Stimulated activated naive CD8-positive, alpha-beta T cell treated with anti-CD3 and anti-CD28 coated beads, Interleukin-15, Interleukin-2, amounts not matched to agents 100 U/mL and 50 U/mL, for 24 hours (primary cell): ENCODE data around the gene BGN.
A peak's percentile ranks its signal among the peaks of the same experiment; 100 is the strongest.

Experiments
- ATAC-seq: fragments of 150-1000 bp; cut with Tn5 transposase; one replicate; pipeline ENCODE4 v1.10.0; 2021
- DNase-seq: peaks from one replicate; pipeline ENCODE4 v3.0.0; 2021

The BGN gene

DNA sequence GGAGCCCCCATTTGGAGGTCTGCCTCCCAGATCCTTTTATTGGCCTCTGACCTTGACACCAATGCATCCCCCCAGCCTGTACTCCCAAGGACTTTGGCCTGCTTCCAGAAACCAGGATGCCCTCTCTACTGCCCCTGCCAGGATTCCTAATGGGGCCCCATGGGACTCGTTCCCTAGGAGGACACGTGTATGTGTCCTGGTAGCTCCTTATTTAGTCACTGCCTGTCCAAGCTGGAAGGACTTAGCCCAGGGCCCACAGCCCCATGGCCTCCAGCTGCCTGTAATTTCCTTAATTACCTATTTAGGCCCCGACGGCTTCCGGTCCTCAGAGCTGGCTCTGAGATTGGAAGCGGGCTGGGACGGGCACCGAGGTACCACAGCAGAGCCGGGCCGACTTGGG, 32.0 kb downstream of the BGN start:
- no peak for DNase-seq
- ATAC-seq = no peak

DNA sequence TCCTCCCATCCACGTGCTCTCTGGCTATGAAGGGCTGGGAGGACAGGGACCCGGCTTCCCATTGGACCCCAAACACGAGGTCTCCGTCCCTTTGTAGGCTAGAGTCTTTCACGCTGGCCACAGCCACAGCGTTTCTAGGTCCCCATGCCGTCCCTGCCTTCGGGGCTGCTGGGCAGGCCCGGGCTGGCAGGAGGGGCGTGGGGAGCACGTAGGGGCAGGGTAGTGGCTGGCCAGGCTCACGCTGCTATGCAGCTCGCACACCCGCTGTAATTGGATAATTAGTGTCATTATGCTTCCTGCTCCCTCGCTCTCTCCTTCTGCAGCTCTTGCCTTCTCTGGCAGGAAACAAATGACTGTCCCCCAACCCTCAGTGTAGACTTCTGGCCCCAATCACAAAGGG, 32.4 kb downstream of the BGN start:
- no peak for ATAC-seq
- DNase-seq = no peak

DNA sequence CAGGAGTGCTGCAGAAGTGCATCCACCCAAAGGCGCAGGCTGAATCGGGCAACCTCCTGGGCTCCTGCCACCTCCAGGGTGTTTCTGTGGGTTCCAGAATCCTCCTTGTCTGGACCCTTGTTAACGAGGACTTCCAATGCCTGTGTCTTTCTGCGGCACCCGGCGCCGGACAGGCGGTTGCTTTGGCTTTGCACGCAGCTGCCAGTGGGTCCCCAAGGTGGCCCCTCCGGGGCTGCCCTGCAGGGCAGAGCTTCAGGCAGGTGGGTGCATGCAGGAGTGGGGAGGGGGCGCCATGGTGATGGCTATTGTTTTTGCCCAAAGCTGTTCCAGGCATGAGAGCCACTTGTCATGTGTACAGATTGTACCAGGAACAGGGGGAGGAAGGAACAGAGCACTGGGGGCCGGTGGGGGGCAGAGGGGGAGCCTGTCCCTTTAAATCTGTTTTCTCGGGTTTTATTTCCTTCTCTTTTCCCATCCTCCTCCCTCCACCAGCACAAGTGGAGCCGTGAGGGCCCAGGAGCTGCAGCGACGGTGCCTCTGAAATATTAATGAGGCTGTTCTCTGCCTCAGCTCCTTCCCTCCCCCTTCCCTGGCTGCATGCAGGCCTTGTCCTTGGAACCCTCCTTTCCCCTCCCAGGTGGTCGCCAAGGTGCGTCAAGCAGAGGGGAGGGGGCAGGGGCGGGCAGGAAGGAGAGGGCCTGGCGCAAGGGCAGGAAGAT, 35.8 kb downstream of the BGN start:
- no peak for DNase-seq
- ATAC-seq = no peak

DNA sequence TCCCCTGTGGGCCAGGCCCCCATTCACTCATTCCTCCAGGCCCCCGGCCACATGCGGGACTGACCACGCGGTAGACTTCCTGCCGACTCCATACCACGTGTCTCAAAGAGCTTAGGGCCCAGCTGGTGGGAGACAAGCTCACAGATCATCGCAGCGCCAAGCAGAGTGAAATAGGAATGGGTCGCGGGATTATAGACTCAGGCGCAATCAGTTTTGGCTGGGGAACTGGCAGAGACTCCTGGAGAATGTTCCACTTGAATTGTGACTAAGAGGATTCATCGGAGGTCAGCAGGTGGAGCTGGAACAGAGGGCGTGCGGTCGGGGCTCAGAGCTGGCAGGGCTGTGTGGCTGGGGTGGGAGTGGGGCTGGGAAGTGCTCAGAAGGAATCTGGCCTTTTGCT, 38.3 kb downstream of the BGN start:
- ATAC-seq (no peak), DNase-seq (no peak)

DNA sequence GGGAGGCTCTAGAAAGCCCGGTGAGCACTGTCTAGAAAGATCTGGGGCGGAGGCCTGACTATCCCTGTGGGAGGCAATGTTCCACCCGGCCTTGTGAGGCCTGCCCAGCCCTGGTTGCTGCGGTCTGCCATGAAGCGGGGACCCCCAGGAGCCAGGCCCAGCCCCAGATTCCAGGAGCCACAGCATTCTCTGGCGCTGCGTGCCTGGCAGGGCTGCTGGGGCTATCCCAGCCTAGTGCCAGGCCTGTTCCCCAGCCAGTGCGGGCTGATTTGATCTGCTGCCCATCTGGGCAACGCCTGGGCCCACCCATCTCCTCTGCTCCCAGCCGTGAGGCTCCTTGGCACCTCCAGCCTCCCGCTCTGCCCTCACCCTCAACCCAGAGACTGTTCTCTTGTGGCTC, 42.3 kb downstream of the BGN start:
- no peak for ATAC-seq
- no peak for DNase-seq

DNA sequence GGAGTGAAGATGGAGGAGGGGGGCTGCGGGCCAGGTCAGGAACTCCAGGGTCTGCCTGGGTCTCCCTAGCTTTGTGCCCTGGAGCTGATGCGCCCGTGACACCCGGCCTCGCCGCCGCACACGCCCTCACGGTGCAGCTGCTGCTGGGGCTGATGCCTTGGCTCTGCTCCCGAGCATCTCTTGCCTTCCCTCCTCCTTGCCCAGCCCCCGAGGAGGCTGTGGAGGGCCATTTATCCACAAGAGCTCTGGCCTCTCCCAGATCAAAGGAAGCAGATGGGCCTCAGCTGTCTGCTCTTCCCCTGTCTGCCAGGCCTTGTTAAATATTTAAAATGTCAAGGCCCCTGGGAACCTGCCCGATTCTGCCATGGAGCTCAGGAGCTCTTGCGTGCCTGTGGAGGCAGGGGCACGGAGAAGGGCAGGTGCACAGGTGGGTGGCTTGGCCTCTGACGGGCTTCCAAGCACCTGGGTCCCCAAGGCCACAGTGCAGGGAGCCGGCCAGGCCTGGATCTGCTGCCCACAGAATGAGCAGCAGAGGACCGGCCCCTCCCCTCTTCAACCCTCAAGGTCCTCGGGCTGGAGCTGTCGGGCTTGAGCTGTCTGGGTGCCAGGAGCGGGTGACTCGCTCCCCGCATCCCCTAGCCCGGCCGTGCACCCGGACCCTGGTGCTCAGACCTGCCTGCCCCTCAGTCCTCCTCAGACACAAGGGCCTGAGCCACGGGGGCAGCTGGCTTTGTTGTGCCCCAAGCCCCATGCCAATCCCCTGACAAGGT, 42.9 kb downstream of the BGN start:
- ATAC-seq (no peak), DNase-seq (no peak)

DNA sequence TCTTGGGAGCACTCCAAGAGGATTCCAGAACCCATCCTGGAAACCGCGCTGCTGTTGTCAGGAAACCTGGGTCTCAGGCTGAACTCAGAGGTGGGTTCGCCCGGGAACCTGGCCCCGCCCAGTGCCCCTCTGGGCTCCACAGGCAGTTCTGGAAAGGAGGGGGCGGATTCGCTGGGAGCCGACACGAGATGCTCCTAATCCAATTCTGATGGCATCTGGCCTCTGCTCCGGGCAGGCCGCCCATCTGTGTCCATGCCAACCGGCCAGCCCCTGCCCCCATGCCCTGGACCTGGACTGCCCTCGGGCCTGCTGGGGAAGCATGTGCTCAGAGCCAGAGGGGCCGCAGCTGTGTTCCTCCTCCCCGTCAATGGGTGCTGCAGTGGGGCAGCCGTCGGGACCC, 43.6 kb downstream of the BGN start:
- ATAC-seq = no peak
- DNase-seq = no peak

DNA sequence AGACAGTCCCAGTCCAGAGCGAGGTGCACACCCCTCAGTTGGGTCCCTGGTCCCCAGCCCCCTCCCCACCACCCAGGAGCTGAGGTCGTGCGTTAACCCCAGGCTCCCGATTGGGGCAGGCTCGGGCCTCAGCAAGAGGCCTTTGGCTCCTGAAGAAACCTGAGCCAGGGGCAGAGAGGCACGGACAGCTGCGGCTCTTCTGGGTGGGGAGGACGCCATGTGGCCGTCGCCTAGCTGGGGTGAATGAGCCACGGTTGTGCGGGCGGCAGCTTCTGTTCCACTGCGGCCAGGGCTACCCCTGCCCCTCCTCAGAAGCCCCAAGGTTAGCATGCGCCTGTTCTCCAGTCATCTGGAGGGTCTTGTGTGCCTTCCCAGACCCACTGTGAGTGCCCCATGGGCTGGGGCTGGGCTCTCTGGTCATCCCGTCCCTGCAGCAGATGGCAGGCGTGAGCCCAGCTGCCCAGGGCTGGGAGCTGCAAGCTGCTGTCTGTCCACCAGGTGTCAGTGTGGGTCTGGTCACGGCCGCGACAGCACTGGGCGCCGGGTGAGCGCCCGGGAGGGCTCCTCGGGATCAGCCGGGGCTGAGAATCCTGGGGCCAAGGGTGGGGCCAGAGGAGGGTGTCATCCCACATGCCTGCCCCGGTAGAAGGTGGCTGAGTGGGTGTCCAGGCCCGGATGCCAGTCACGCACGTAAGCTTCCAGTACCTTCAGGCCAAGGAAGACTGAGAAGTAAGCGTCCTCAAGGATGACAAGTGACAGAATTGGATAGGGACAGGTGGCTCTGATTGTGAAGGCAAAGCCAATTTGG, 44.6 kb downstream of the BGN start:
- DNase-seq = peak; percentile 66

DNA sequence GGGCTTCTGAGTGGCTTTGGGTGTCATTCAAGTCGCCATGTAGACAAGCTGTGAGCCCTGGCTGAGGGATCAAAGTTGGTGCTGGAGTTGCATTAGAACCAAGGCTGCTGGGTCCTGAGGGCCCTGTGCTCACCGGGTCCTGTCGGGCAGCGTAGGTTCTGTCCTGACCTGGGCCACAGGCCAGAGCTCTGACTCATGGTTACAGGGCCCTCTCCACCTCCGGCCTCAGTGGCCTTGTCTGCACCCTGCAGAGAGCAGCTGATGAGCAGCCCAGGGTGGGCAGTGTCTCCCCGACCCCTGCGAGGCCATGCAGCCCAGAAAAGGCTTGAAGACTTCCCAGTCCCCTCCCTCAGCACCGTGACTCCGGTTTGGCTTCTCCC, 45.2 kb downstream of the BGN start:
- ATAC-seq (no peak), DNase-seq (no peak)

More for the DNA sequence above, 44.6 kb downstream of the BGN start:
- peak; percentile 75 for ATAC-seq

DNA sequence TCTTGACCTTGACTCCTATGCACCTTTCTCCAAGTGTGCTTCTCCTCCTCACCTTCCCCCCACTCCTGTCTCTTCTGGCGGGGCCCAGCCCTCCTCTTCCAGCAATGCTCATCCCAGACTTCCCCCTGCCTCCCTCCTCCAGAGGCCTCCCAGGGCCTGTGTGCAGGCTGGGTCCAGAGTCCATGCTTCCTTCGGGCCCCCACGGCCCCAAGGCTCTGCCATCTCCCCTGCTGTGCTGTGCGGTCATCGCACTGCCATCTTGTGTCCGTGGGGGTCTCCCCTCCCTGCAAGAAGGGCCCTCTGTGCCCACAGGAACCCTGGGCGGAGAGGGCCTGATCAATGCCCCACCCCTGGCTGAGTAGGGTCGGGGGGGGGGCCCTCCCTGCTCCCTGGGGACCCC, 49.9 kb downstream of the BGN start:
- no peak for DNase-seq

DNA sequence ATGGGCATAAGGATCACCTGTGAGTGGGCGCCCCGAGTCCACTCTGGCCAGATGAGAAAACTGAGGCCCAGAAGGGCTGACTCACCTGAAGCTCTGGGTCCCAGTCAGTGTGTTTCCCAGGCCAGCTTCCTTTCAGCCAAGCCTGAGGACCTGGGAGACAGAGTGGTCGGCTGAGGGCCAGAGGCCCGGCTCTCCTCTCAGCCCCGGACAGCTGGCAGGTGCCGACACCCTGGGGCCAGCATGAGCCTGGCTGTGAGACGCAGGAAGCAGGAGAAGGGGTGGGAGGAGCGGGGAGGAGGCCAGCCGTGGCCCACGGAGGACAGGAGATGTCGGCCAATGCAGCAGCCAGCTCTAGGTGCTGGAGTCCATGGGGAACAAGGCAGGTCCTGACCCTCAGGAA, 51.6 kb downstream of the BGN start:
- DNase-seq = no peak
- ATAC-seq = no peak

More for the DNA sequence above, 49.9 kb downstream of the BGN start:
- no peak for ATAC-seq

DNA sequence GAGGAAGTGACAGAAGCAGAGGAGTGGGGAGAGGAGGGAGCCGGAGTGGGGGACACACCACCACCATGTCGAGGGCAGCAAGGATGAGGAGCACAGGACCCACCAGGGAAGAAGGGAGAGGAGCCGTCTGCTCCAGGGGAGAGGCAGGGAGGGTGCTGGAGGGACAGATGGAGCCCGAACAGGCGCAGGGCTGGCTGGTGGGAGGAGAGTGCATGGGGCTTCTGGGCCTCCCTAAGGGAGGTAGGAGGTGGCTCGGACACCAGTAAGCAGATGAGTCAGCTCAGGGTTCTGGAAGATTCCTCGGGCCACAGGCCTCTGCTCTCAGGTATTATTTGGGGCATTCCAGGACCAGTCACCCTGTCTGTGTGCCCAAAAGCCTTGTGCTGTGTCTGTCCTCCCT, 52.4 kb downstream of the BGN start:
- no peak for ATAC-seq
- no peak for DNase-seq

DNA sequence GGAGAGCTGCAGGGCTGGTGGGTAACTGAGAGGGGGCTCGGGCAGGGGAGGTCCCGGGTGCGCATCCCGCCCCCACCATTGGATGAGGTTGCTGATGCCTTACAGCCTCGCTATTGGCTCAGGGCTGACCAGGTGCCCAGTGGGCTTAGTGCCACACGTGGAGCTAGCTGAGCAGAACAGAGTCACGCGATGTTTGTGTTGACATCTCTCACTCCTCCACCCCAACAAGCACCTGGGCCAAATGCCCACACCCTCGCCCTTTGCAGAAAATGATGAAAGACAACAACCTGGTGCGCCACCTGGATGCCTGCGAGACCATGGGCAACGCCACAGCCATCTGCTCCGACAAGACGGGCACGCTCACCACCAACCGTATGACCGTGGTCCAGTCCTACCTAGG, 54.5 kb downstream of the BGN start:
- ATAC-seq = no peak
- DNase-seq = no peak

DNA sequence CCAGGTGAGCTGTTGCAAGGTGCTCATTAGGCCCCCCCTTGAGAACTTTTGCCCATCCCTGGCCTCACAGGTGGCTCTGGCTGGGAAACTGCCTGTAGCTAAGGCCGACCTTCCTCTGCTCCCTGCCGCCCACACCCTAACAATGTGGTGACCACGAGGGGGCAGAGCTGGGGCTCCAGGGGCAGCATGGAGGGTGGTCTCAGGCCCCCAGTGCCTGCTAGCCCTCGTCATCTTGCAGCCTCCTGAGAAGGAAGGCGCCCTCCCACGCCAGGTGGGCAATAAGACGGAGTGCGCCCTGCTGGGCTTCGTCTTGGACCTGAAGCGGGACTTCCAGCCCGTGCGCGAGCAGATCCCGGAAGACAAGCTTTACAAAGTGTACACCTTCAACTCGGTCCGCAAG, 55.0 kb downstream of the BGN start:
- ATAC-seq (no peak), DNase-seq (no peak)

DNA sequence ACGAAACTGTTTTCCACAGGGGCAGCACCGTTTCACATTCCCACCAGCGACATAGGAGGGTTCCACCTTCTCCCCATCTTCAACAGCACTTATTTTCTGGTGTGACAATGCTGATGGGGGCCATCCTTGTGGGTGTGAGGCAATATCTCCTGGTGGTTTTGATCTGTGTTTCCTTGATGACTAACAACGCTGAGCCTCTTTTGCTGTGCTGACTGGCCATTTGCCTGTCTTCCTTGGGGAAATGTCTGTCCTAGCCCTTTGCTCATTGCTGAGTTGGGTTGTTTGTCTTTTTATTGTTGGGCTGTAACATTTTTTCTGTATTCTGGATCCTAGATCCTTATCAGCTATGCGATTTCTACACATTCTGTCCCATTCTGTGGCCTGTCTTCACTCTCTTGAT, 56.4 kb downstream of the BGN start:
- DNase-seq = no peak
- no peak for ATAC-seq

DNA sequence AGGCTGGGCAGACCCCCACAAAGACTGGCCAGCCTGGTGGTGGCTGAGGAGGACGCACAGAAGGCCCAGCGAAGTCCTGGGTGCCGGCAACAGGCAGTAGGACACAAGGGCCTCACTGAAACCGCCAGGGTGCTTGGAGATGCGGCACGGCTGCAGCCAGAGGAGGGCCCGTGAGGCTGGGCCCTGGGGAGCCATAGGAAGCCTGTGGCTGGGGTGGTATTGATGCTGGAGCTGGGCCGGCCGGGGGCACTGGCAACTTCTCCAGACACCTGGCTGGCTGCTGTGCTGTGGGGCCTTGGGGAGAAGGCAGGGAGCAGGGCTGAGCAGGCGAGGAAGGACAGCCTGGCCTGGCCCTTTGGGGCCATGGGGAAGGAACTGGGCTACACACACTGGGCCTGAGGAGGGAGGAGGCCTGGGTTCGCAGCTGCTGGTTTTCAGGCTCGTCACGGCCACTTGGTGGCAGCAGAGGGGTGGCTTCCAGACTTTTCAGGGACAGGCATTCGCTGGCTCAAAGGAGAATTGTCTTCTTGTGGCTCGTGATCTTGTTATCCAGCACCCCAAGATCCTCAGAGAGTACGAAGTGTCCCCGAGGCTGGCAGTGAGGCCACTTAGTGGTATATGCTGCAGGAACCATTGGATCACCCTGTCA, 59.9 kb downstream of the BGN start:
- DNase-seq (peak; percentile 54), ATAC-seq (peak; percentile 70)

DNA sequence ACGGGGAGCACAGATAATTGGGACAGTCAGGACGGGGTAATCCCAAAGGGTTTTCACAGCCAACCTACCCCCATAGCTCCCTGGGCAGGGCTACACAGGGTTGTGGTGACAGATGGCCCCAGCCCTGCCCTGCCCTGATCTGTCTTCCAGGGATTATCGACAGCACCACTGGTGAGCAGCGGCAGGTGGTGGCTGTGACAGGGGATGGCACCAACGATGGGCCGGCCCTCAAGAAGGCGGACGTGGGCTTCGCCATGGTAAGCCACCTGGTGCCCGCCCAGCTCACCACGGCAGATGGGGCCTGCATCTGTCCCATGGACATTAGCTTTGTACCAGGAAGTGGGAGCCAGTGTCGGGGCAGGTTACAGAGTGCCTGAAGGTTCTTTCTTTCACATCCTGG, 62.0 kb downstream of the BGN start:
- ATAC-seq (no peak), DNase-seq (no peak)

DNA sequence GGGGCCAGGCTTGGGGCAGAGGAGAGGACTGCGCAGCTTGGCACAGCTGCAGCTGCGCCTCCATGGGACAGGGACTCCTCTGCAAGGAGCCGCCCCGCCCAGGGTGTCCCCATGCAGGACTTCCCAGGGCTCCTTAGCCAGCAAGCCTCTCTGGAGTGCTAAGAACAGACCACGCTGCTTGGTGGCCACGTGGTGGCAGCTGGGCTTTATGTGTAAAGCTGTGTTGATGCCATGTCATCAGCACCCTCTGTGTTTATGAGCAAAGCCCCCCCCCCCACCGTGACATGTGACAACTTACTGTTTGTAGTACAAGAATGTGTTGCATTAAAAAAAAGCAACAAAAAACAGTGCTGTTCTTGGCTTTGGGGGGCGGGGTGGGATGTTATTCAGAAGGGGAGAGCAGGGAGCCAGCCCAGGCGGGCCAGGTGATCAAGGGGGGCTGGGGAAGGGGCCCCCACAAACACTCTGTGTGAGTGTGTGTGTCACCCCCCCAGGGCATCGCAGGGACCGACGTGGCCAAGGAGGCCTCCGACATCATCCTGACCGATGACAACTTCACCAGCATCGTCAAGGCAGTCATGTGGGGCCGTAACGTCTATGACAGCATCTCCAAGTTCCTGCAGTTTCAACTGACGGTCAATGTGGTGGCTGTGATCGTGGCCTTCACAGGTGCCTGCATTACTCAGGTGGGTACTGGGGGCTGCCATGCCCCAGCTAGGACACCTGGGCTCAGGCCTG, 63.0 kb downstream of the BGN start:
- DNase-seq = no peak
- no peak for ATAC-seq
